Posterior vena cava (tissue), 2 donors: Measurements from ENCODE around the gene PCDHB10. TPM values are rescaled to one million over a fixed set of nuclear protein-coding genes. Genes with fewer than 3 reads are reported as not detected.
"Not testable (repeated sequence)": the region's sequence is repeated elsewhere in the genome, so short reads cannot be mapped to it uniquely, and the experiment has no call there.

Experiments
- DNase-seq: peaks from one replicate; pipeline ENCODE4 v3.0.0-alpha.2; 2020; ENCODE audit warnings: low spot score
- intact Hi-C, 2 donors: fragments of 100-400 bp; cut with DNase I; formaldehyde crosslinking; loops; one replicate each; pipeline versions ENCODE4 v1.14.1 to v1.14.2; 2022 to 2023
- long read RNA-seq, 2 donors: library from polyadenylated mRNA; unstranded; transcript quantifications; one replicate each; pipeline ENCODE4 v2.0.0, GENCODE V29; 2020 to 2021
- total RNA-seq, 2 donors: library from RNA; stranded (reverse); fragmentation: NEBNext Ultra II Directional; extraction: Animal tissue kit (Norgen Biotek cat#: 25700); gene quantifications; one replicate each; pipeline ENCODE4 v1.2.1, GENCODE V29; 2021
- donor health status: DM: yes; HTN: yes; CAD: no.
- donor health status: DM: yes; HTN: yes; CAD: no.

PCDHB10 gene
- total RNA-seq, result 1 to 10 TPM; 2.6 to 3.8 TPM
- long read RNA-seq, donor 1, partial matches to known transcripts, result 0 of 1 reads
- long read RNA-seq, donor 1, other reads (novel, unspliced or antisense), result 0 of 1 reads
- long read RNA-seq, donor 2, partial matches to known transcripts, result 0 of 2 reads
- long read RNA-seq, donor 2, other reads (novel, unspliced or antisense), result 0 of 2 reads

DNA sequence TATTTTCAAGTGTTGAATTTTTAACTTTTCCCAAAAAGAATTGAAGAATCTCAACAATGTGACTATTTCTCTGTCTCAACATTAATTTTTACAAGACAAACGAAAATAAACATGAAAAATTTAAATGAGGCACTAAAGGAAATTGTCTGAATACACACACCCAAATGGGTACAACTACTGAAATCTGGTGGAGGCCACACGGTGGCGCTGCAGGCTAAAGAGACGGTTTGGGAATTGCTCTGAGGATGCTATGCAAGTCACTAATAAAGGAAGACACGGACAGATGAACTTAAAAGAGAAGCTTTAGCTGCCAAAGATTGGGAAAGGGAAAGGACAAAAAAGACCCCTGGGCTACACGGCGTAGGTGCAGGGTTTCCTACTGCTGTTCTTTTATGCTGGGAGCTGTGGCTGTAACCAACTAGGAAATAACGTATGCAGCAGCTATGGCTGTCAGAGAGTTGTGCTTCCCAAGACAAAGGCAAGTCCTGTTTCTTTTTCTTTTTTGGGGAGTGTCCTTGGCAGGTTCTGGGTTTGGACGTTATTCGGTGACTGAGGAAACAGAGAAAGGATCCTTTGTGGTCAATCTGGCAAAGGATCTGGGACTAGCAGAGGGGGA, at the start of gene PCDHB10:
TSS of gene PCDHB10 (plus strand) at position 244 of the 616 bp plus-strand sequence. CDS start at position 444, 200 bp downstream.
- no peak for DNase-seq
- intact Hi-C loops, result no loop called here

DNA sequence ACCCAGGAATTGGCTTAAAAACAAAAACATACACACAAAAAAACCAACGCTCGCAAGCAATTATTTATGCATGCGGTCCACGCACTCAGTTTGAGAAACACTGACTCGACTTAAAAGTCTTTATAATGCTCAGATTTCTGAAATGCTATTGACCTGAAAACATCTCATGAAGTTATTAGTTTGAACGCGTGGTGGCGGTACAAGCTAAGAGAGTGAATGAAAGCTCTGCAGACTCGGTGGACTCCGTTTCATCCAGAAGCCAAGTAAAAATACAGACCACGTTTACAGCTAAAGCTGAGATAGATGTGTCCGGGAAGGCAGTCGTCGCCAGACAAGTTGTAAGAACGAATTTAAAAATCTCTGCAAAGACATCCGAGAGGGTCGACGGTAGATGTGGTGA, 42.3 kb upstream of the PCDHB10 start, which contains the start of gene PCDHB6:
TSS of gene PCDHB6 (plus strand) at position 246 of the 400 bp plus-strand sequence. CDS start 201 bp downstream, outside the sequence.
- no peak for DNase-seq
- intact Hi-C loops, result no loop called here

DNA sequence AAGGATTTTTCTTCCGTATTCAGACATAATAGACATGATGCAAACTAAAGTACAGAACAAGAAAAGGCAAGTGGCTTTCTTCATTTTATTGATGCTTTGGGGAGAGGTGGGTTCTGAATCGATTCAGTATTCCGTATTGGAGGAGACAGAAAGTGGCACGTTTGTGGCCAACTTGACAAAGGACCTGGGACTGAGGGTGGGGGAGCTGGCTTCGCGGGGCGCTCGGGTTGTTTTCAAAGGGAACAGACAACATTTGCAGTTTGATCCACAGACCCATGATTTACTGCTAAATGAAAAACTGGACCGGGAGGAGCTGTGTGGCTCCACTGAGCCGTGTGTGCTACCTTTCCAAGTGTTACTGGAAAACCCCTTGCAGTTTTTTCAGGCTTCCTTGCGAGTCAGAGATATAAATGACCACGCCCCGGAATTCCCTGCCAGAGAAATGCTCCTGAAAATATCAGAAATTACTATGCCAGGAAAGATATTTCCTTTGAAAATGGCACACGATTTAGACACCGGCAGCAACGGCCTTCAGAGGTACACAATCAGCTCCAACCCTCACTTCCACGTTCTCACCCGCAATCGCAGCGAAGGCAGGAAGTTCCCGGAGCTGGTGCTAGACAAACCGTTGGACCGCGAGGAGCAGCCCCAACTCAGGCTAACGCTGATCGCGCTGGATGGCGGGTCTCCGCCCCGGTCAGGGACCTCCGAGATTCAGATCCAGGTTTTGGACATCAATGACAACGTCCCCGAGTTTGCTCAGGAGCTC, 41.7 kb upstream of the PCDHB10 start:
- intact Hi-C loops, result no loop called here

DNA sequence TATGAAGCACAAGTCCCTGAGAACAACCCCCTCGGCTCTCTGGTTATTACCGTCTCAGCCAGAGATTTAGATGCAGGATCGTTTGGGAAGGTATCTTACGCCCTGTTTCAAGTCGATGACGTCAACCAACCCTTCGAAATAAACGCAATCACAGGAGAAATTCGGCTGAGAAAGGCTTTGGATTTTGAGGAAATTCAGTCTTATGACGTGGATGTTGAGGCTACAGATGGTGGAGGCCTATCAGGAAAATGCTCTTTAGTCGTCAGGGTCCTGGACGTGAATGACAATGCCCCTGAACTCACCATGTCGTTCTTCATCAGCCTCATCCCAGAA, 41.2 kb upstream of the PCDHB10 start:
- no peak for DNase-seq
- intact Hi-C loops, result no loop called here

More for the DNA sequence above, 41.7 kb upstream of the PCDHB10 start:
- no peak for DNase-seq

DNA sequence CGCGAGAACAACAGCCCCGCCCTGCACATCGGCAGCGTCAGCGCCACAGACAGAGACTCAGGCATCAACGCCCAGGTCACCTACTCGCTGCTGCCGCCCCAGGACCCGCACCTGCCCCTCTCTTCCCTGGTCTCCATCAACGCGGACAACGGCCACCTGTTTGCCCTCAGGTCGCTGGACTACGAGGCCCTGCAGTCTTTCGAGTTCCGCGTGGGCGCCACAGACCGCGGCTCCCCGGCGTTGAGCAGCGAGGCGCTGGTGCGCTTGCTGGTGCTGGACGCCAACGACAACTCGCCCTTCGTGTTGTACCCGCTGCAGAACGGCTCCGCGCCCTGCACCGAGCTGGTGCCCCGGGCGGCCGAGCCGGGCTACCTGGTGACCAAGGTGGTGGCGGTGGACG, 40.5 kb upstream of the PCDHB10 start:
- DNase-seq, intact Hi-C loops: not testable (repeated sequence)

DNA sequence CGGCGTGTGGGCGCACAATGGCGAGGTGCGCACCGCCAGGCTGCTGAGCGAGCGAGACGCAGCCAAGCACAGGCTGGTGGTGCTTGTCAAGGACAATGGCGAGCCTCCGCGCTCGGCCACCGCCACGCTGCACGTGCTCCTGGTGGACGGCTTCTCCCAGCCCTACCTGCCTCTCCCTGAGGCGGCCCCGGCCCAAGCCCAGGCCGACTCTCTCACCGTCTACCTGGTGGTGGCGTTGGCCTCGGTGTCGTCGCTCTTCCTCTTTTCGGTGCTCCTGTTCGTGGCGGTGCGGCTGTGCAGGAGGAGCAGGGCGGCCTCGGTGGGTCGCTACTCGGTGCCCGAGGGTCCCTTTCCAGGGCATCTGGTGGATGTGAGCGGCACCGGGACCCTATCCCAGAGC, 40.1 kb upstream of the PCDHB10 start:
- DNase-seq, intact Hi-C loops: not testable (repeated sequence)

DNA sequence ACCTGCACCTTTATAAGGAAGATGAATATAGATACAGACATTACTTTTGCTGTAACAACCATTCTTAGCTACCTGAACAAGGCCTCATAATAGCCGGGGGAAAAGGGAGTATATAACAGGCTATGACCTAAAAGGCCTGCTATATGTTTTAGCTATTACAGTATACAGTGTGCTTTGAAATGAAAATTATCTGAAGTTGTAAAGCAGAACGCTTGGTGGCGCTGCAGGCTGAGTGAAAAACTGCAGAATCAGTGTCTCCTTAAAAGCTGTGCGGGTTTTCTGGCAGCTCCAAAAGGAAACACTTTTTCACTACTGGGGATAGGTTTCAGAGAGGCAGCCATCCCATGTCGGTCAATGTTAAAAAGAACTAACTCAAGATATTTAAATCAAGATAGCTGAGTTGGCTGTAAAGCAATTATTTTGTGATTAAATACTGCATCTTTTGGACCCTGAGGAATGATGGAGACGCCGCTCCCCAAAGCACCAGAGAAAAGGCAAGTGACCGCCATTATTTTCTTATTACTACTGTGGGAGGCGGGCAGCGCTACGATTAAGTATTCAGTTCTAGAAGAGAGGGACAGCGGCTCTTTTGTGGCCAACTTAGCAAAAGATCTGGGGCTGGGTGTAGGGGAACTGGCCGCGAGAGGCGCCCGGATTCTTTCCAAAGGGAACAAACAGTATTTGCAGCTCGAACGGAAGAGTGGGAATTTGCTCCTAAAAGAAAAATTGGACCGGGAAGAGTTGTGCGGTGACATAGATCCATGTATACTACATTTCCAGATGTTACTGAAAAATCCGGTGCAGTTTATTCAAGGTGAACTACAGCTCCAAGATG, 36.4 kb upstream of the PCDHB10 start:
- no peak for DNase-seq
- intact Hi-C loops, result no loop called here

DNA sequence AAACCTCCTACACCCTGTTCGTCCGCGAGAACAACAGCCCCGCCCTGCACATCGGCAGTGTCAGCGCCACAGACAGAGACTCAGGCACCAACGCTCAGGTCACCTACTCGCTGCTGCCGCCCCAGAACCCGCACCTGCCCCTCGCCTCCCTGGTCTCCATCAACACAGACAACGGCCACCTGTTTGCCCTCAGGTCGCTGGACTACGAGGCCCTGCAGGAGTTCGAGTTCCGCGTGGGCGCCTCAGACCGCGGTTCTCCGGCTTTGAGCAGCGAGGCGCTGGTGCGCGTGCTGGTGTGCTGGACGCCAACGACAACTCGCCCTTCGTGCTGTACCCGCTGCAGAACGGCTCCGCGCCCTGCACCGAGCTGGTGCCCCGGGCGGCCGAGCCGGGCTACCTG, 34.8 kb upstream of the PCDHB10 start:
- intact Hi-C loops, DNase-seq: not testable (repeated sequence)

DNA sequence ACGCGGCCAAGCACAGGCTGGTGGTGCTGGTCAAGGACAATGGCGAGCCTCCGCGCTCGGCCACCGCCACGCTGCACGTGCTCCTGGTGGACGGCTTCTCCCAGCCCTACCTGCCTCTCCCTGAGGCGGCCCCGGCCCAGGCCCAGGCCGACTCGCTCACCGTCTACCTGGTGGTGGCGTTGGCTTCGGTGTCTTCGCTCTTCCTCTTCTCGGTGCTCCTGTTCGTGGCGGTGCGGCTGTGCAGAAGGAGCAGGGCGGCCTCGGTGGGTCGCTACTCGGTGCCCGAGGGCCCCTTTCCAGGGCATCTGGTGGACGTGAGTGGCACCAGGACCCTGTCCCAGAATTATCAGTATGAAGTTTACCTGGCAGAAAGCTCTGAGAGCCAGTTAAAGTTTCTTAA, 34.3 kb upstream of the PCDHB10 start:
- DNase-seq, intact Hi-C loops: not testable (repeated sequence)

DNA sequence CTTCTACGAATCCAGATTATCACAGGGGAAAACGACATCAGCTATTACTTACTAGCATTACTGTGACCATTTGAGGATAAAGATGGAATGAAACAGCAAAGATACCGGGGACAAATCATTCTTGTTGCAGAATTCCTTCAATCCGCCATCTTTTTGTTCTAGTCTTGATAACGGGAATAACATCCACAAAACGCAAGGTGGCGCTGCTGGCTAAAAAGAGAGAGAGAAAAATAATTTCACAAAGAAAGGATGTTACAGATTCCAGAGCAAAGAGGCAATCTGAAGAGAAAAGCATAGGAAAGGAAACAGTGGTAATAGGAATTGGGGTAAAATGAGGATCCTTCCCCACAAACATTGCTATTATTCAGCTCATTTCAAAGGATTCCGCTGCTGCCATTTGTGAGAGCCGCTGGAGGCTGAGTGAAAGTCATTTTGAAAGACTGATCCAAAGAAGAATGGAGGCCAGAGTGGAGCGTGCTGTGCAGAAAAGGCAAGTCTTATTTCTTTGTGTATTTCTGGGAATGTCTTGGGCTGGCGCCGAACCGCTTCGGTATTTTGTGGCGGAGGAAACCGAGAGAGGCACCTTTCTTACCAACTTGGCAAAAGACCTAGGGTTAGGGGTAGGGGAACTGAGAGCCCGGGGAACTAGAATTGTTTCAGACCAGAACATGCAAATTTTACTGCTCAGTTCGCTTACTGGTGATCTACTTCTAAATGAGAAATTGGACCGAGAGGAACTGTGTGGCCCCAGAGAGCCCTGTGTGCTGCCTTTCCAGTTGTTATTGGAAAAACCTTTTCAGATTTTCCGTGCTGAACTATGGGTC, 19.6 kb upstream of the PCDHB10 start, which contains the start of gene PCDHB7:
TSS of gene PCDHB7 (plus strand) at position 264 of the 824 bp plus-strand sequence. CDS start at position 456, 192 bp downstream.
- intact Hi-C loops, result no loop called here
- DNase-seq, result no peak

DNA sequence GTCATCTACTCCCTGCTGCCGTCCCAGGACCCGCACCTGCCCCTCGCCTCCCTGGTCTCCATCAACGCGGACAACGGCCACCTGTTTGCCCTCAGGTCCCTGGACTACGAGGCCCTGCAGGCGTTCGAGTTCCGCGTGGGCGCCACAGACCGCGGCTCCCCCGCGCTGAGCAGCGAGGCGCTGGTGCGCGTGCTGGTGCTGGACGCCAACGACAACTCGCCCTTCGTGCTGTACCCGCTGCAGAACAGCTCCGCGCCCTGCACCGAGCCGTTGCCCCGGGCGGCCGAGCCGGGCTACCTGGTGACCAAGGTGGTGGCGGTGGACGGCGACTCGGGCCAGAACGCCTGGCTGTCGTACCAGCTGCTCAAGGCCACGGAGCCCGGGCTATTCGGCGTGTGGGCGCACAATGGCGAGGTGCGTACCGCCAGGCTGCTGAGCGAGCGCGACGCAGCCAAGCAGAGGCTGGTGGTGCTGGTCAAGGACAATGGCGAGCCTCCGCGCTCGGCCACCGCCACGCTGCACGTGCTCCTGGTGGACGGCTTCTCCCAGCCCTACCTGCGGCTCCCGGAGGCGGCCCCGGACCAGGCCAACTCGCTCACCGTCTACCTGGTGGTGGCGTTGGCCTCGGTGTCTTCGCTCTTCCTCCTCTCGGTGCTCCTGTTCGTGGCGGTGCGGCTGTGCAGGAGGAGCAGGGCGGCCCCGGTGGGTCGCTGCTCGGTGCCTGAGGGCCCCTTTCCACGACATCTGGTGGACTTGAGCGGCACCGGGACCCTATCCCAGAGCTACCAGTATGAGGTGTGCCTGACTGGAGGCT, 17.7 kb upstream of the PCDHB10 start:
- intact Hi-C loops, DNase-seq: not testable (repeated sequence)

DNA sequence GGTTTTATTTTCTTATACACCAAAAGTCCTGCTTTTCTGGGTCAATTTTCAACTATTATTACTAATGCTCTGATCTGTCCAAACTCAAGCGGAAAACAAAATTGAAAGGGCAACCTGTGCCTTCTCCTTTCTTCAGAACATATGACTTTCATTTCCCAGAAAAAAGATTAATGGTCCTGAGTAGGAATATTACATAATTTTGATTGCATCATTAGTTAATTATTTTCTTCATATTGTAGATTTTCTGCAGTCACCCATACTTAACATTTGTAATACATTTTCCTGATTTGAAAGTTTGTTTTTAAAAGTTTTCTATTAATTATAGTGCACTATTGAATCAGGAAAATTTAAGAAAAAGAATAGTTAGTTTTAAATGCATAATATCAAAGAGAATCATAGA, 16.2 kb upstream of the PCDHB10 start:
- no peak for DNase-seq
- intact Hi-C loops, result no loop called here

DNA sequence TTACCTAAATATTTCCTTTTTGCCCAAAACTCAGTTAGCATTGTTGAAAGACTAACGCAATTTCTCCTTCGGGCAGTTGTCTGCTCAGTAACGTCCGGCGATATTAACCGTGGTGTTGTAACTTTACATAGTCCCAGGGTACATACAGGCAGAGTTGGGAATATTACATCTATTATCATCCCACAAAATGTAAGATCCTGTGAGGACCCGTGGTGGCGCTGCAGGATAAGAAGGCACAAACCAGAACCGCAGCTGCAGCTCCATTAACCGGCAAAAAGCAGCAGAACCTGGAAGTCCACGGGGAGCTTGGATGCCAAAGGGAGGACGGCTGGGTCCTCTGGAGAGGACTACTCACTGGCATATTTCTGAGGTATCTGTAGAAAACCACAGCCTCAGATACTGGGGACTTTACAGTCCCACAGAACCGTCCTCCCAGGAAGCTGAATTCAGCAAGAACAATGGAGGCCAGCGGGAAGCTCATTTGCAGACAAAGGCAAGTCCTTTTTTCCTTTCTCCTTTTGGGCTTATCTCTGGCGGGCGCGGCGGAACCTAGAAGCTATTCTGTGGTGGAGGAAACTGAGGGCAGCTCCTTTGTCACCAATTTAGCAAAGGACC, 14.5 kb upstream of the PCDHB10 start, which contains the start of gene PCDHB8:
TSS of gene PCDHB8 (plus strand) at position 214 of the 615 bp plus-strand sequence. CDS start at position 459, 245 bp downstream.
- intact Hi-C loops, DNase-seq: not testable (repeated sequence)

DNA sequence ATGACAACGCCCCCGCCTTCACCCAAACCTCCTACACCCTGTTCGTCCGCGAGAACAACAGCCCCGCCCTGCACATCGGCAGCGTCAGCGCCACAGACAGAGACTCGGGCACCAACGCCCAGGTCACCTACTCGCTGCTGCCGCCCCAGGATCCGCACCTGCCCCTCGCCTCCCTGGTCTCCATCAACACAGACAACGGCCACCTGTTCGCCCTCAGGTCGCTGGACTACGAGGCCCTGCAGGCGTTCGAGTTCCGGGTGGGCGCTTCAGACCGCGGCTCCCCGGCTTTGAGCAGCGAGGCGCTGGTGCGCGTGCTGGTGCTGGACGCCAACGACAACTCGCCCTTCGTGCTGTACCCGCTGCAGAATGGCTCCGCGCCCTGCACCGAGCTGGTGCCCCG, 12.8 kb upstream of the PCDHB10 start:
- intact Hi-C loops, DNase-seq: not testable (repeated sequence)

DNA sequence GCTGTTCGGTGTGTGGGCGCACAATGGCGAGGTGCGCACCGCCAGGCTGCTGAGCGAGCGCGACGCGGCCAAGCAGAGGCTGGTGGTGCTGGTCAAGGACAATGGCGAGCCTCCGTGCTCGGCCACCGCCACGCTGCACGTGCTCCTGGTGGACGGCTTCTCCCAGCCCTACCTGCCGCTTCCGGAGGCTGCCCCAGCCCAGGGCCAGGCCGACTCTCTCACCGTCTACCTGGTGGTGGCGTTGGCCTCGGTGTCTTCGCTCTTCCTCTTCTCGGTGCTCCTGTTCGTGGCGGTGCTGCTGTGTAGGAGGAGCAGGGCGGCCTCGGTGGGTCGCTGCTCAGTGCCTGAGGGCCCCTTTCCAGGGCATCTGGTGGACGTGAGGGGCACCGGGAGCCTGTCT, 12.3 kb upstream of the PCDHB10 start:
- DNase-seq, intact Hi-C loops: not testable (repeated sequence)

DNA sequence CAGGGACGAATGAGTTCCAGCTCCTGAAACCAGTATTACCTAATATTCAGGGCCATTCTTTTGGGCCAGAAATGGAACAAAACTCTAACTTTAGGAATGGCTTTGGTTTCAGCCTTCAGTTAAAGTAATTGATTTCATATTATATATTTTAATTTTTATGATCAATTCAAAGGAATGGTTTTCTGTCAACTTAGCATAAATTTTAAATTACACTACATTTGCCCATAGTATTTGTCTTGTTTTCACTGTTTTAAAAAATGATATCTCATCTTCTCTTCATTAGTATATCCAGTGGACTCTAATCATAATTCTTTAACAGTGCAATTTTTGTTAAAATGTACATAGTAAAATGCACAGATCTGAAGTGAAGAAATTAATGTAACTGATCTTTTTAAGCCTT, 11.8 kb upstream of the PCDHB10 start:
- intact Hi-C loops, result no loop called here

DNA sequence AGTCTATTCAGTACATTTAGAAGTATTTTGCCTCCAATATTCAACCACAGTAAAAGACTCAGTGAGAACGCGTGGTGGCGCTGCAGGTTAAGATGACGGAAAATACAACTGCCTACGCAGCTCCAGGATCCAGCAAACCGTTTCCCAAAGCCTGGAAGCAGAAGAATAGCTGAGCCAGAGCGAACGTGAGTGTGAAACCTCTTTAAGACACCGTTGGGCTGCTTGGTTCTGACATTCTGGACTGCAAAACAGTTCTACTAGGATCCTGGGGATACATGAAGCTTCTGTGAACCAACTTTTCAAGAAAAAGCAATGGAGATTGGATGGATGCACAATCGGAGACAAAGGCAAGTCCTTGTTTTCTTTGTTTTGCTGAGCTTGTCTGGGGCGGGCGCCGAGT, 9.9 kb upstream of the PCDHB10 start, which contains the start of gene PCDHB16:
TSS of gene PCDHB16 (plus strand) at position 140 of the 400 bp plus-strand sequence. CDS start at position 313, 173 bp downstream.
- no peak for DNase-seq
- intact Hi-C loops, result no loop called here

More for the DNA sequence above, 11.8 kb upstream of the PCDHB10 start:
- DNase-seq, result no peak
